Adrenal gland (tissue), 12 donors: Measurements from ENCODE around the gene HS3ST1. TPM values are rescaled to one million over a fixed set of nuclear protein-coding genes. Genes with fewer than 3 reads are reported as not detected.

Experiments used
- DNase-seq, 7 donors: peaks; one replicate each; pipeline ENCODE4 v3.0.0-alpha.2; 2019 to 2020
- H3K27ac ChIP-seq, 5 donors: fragments of 200-600 bp; sonication (generic) in 4 of 5; 1 replicate in 3 of 5; 2 replicates in 2 of 5; pipeline versions ENCODE4 v1.5.1 to v1.8.0; 2016 to 2020; ENCODE audit warnings: mild to moderate bottlenecking in 1 of 5
- H3K27me3 ChIP-seq: fragments of 200-600 bp; 2 replicates; pipeline ENCODE4 v1.8.0; 2021
- H3K36me3 ChIP-seq, 2 donors: fragments of 200-600 bp; replicated peaks in 1 of 2; 1 replicate in 1 of 2; 2 replicates in 1 of 2; pipeline versions ENCODE4 v1.5.1 to v1.8.0; 2018 to 2022
- H3K4me1 ChIP-seq, 2 donors: fragments of 200-600 bp; replicated peaks in 1 of 2; 1 replicate in 1 of 2; 2 replicates in 1 of 2; pipeline versions ENCODE4 v1.5.1 to v1.8.0; 2018 to 2021
- H3K4me3 ChIP-seq, 4 donors: fragments of 200-600 bp; sonication (generic) in 3 of 4; one replicate each; pipeline ENCODE4 v1.5.1; 2016 to 2018
- H3K9me3 ChIP-seq, 3 donors: fragments of 200-600 bp; sonication (generic) in 1 of 3; replicated peaks in 1 of 3; 1 replicate in 2 of 3; 2 replicates in 1 of 3; pipeline versions ENCODE4 v1.5.1 to v1.8.0; 2016 to 2021
- POLR2A ChIP-seq, 2 donors: fragments of 450-650 bp; IDR thresholded peaks; one replicate each; pipeline ENCODE4 v1.6.1; 2017; ENCODE audit warnings: antibody characterized with exemption in 2 of 2, mild to moderate bottlenecking in 2 of 2, moderate library complexity in 1 of 2
- WGBS, 4 donors: extraction: QIAGEN DNeasy Blood & Tissue Kit in 2 of 4; methylation state at CpG; one replicate each; pipeline versions ENCODE4 v1.1.5 to v1.1.7; 2013 to 2017; 5-methylcytosine and 5-hydroxymethylcytosine counted together
- intact Hi-C, 2 donors: fragments of 100-400 bp; cut with DNase I; formaldehyde crosslinking; loops; one replicate each; pipeline versions ENCODE4 v1.14.1 to v1.15.0; 2022 to 2023
- polyA plus RNA-seq, 3 donors: library from polyadenylated mRNA; stranded (reverse); fragments of 200-250 nt in 2 of 3; fragments of 350-450 nt in 1 of 3; fragmentation: Illumina TruSeq in 1 of 3; extraction: RNeasy Lipid Tissue Mini Kit (QIAGEN cat#74804) in 1 of 3; gene quantifications; one replicate each; pipeline ENCODE4 v1.2.3, GENCODE V29; 2013 to 2014
- total RNA-seq, 9 donors: library from RNA; depleted of rRNA in 4 of 9; stranded (reverse); fragments of >200 nt in 4 of 9; fragments of 120-200 nt in 1 of 9; fragmentation: NEBNext Ultra II Directional in 1 of 9; extraction: Animal tissue kit (Norgen Biotek cat#: 25700) in 1 of 9; gene quantifications; one replicate each; pipeline versions ENCODE4 v1.1.0 to v1.2.4, GENCODE V29; 2013 to 2023
- TF ChIP-seq, protein P1 (sequence below), 6 experiments: fragments of 450-650 bp in 4 of 6; fragments of 200-600 bp in 2 of 6; sonication (generic) in 1 of 6; IDR thresholded peaks; 1 replicate in 5 of 6; 2 replicates in 1 of 6; pipeline versions ENCODE4 v1.5.1 to v1.8.0; 2016 to 2021; ENCODE audit warnings: antibody characterized with exemption in 6 of 6, mild to moderate bottlenecking in 2 of 6, moderate library complexity in 1 of 6
- donor health status: healthy with polysubstance abuse.
- donor health status: Bipolar disorder and iron deficiency.
- donor health status: DM: yes; HTN: yes; CAD: no.
- donor health status: DM: no; HTN: no; CAD: no.
- donor health status: DM: no; HTN: no; CAD: no.
- donor health status: DM: yes; HTN: yes; CAD: no.

The HS3ST1 gene
- total and polyA plus RNA-seq, 12 donors, result 0.60 to 7.8 (median 2.4) TPM

DNA sequence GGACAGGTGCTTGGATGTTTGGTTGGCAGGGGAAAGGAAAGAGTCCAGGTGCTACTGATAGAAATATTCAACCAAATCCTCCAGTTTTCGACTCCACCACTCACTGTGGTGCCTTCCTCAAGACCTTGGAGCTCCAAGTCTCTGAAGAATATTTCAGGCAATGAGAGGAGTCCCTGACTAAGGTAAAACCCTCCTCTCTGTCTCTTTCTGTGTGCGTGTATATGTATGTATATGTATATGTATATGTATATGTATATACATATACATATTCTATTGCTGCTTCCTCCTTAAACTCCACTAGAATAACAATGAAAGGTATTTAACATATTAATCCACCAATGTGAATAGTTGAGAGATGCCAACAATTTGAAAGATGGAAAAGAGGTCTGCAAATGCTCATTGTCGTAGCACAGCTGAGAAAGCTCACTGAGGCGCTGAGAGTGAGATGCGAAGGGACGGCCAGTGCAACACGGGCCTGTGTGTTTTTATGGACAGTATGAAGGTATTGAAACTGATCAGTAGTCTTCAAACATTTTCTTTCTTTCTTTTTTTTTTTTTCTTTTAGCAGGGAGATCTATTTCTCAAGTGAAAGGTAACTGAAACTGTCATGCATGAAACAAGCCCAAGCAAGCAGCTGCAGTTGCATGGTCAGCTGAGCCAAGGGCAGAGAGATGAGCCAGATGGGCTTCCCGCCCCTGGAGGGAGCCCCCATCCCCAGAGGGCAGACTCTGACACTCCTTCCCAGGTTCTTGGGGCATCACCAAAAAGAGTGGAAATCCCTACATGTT, 41.1 kb upstream of the HS3ST1 start:
- no peak for TF ChIP-seq POLR2A (IDR thresholded peaks at IDR 0.05)
- TF ChIP-seq, protein P1, sequence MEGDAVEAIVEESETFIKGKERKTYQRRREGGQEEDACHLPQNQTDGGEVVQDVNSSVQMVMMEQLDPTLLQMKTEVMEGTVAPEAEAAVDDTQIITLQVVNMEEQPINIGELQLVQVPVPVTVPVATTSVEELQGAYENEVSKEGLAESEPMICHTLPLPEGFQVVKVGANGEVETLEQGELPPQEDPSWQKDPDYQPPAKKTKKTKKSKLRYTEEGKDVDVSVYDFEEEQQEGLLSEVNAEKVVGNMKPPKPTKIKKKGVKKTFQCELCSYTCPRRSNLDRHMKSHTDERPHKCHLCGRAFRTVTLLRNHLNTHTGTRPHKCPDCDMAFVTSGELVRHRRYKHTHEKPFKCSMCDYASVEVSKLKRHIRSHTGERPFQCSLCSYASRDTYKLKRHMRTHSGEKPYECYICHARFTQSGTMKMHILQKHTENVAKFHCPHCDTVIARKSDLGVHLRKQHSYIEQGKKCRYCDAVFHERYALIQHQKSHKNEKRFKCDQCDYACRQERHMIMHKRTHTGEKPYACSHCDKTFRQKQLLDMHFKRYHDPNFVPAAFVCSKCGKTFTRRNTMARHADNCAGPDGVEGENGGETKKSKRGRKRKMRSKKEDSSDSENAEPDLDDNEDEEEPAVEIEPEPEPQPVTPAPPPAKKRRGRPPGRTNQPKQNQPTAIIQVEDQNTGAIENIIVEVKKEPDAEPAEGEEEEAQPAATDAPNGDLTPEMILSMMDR (IDR thresholded peaks at IDR 0.05), result no peak
- no peak for DNase-seq
- intact Hi-C loops, result no loop called here

DNA sequence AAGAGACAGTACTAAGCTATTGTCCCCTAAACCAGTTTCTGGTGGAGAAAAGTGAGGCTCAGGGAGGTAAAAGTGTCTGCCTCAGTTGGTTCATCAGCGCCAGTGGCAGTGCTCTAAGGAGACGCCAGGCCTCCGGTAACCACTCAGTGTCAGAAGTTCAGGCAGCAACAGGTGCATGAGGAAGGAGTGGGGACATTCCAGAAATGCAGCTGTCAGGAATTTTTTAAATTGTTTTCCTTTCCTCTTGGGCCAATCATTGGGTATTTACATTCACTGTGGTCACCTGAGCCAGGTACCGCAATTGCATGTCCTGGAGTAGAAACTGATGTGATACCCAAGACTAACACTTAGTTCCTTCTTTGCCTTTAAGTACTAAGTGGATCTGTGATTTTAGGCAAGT, 40.2 kb upstream of the HS3ST1 start:
- TF ChIP-seq POLR2A (IDR thresholded peaks at IDR 0.05), result no peak
- TF ChIP-seq, protein P1 (IDR thresholded peaks at IDR 0.05), result no peak
- intact Hi-C loops, result no loop called here
- no peaks in the 10 kb centered on the region for H3K36me3 ChIP-seq
- no peaks in the 10 kb centered on the region for H3K27me3 ChIP-seq
- H3K4me3 ChIP-seq, result no peak overlapping the region
- H3K9me3 ChIP-seq, result no peaks in the 10 kb centered on the region
- no peaks in the 10 kb centered on the region for H3K4me1 ChIP-seq
- DNase-seq, result no peak
- 90 to 96% (median 93%) methylated on average over 4 of the region's 4 CpGs for WGBS, 4 donors
- H3K27ac ChIP-seq, result no peak overlapping the region

More for the DNA sequence above, 41.1 kb upstream of the HS3ST1 start:
- Histone ChIP-seq H3K36me3 (no peaks in the 10 kb centered on the region), H3K27ac (no peak overlapping the region), H3K4me3 (no peak overlapping the region), H3K27me3 (no peaks in the 10 kb centered on the region), H3K4me1 (no peaks in the 10 kb centered on the region), H3K9me3 (no peaks in the 10 kb centered on the region)
- WGBS, 4 donors, result 81 to 89% (median 84%) methylated on average over 8 of the region's 8 CpGs

DNA sequence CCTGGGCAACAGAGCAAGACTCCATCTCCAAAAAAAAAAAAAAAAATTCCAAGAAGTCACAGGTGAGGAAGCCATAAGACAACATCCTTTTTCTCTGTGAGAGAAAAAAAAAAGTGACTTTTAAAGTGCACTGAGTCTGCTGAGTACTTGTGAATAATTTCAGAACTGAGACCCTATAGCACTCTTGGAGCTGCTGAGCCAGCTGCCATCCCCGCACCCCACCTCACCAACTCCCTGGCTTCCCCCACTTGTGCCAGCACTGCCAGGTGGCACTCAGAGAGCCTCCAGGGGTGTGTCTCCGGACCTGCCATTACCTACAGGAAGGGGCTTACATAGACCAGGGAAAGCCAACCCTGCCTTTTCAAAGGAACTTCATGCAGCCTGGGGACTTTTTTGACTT, 39.2 kb upstream of the HS3ST1 start:
- WGBS, 4 donors, result 44 to 88% (median 72%) methylated on average over 2 of the region's 2 CpGs
- H3K9me3 ChIP-seq, result no peaks in the 10 kb centered on the region
- DNase-seq, result no peak
- intact Hi-C loops, result no loop called here
- H3K4me1 ChIP-seq, result no peaks in the 10 kb centered on the region
- H3K27ac ChIP-seq, result no peak overlapping the region
- no peaks in the 10 kb centered on the region for H3K27me3 ChIP-seq
- no peak for TF ChIP-seq POLR2A (IDR thresholded peaks at IDR 0.05)
- TF ChIP-seq, protein P1 (IDR thresholded peaks at IDR 0.05), result no peak
- no peak overlapping the region for H3K4me3 ChIP-seq
- no peaks in the 10 kb centered on the region for H3K36me3 ChIP-seq

DNA sequence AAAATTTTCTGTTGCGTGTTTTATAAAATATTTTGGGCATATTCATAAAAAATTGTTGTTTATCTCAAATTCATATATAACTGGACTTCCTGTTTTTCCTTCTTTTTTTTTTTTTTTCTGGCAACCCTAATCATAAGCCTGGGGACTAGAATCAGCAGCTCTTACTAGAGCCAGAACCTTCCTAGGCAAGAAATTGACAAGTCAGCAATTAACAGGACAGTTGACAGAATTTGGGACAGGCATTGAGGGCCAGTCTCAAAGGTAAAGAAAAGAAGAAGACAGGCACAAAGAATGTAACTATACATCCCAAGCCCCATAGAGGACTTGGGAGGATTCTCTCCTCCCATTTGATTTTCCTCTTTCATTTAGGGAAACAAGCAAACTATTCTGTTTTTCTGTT, 35.0 kb upstream of the HS3ST1 start:
- no peaks in the 10 kb centered on the region for H3K9me3 ChIP-seq
- no peak for DNase-seq
- intact Hi-C loops, result no loop called here
- TF ChIP-seq, protein P1 (IDR thresholded peaks at IDR 0.05), result no peak
- TF ChIP-seq POLR2A (IDR thresholded peaks at IDR 0.05), result no peak
- no peaks in the 10 kb centered on the region for H3K4me1 ChIP-seq
- no peak overlapping the region for H3K4me3 ChIP-seq
- H3K27me3 ChIP-seq, result no peaks in the 10 kb centered on the region
- no peak overlapping the region for H3K27ac ChIP-seq
- no peaks in the 10 kb centered on the region for H3K36me3 ChIP-seq
- 91 to 97% (median 95%) methylated on average over 1 of the region's 1 CpG for WGBS, 4 donors
